ENCODE measurements around the gene KRT3. TPM values are rescaled to one million over a fixed set of nuclear protein-coding genes. Genes with fewer than 3 reads are reported as not detected.

KRT3 gene
- total RNA-seq, 1 donor from 2014 or later, result not detected

DNA sequence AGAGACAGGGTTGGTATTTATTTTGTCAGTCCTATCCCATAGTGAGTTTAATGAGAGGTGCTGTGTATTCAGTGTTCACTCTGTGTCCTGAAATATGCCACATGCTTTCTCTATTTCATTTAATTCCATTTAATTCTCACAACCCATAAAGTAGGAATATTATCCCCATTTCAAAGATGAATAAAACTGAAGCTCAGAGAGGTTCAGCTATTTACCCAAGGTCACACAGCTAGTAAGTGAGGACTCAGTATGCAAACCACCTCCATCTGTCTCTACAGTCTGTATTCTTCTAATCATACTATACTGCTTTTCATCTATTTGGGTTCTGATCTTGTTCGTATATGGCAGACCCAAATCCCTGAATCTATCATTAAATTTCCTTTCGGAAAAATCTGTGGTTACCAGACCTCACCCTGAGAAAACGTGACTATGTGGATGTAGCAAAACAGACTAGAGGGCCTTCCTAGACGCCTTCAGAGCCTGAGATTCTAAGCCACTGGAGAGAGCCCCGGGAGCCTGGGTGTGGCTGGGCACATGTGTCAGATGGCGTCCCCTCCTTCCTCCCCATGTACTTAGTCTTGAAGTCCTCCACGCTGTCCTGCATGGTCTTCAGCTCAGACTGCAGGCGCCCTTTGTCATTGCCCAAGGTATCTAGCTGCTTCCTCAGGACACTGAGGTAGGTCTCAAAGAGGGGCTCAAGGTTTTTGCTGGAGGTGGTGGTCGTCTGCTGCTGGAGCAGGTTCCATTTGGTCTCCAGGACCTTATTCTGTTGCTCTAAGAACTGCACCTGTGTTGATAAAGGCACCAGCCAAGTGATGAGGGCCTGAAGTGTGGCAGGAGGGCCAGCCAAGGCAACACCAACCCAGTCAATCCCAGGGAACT, 15.5 kb upstream of the KRT3 start:
- DNase-seq (ENCODE audit: low read depth, low spot score), result no peak
- Mint-ChIP-seq H3K27ac (ENCODE audit: unreplicated experiment) (no peak overlapping the region), H3K36me3 (ENCODE audit: low read depth) (no peaks in the 10 kb centered on the region), H3K9me3 (no peaks in the 10 kb centered on the region), H3K4me3 (no peak overlapping the region), H3K4me1 (no peaks in the 10 kb centered on the region), H3K27me3 (ENCODE audit: low read depth) (peaks cover 13% of the 10 kb centered on the region)
- no peak for TF ChIP-seq CTCF (conservative IDR thresholded peaks at IDR 0.05)

GRCh38 chr12:52810554-52810953, 14.6 kb upstream of the KRT3 start:
- Mint-ChIP-seq H3K4me3 (no peak overlapping the region), H3K4me1 (no peaks in the 10 kb centered on the region), H3K27me3 (ENCODE audit: low read depth) (peaks cover 13% of the 10 kb centered on the region), H3K27ac (ENCODE audit: unreplicated experiment) (no peak overlapping the region), H3K36me3 (ENCODE audit: low read depth) (no peaks in the 10 kb centered on the region), H3K9me3 (no peaks in the 10 kb centered on the region)
- TF ChIP-seq CTCF (conservative IDR thresholded peaks at IDR 0.05), result no peak
- no peak for DNase-seq (ENCODE audit: low read depth, low spot score)

DNA sequence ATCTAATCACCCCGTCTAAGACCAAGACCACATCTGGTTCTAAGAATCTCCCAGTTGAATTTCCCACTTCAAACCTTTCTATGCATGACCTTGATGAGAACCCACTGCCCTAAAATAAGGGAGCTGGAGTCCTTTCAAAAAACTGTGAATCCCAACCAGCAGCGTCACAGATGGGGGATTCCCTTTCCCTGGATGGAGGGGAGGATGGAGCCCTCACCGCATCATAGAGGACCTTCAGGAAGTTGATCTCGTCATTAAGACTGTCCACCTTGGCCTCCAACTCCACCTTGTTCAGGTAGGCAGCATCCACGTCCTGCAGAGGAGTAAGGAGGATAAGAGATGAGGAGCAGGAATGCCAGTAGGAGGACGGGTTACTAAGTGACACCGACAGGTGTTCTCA, 13.2 kb upstream of the KRT3 start:
- no peak for TF ChIP-seq CTCF (conservative IDR thresholded peaks at IDR 0.05)
- no peak for DNase-seq (ENCODE audit: low read depth, low spot score)
- Mint-ChIP-seq H3K27ac (ENCODE audit: unreplicated experiment) (no peak overlapping the region), H3K9me3 (no peaks in the 10 kb centered on the region), H3K4me3 (no peak overlapping the region), H3K4me1 (no peaks in the 10 kb centered on the region), H3K36me3 (ENCODE audit: low read depth) (no peaks in the 10 kb centered on the region), H3K27me3 (ENCODE audit: low read depth) (peaks cover 13% of the 10 kb centered on the region)

DNA sequence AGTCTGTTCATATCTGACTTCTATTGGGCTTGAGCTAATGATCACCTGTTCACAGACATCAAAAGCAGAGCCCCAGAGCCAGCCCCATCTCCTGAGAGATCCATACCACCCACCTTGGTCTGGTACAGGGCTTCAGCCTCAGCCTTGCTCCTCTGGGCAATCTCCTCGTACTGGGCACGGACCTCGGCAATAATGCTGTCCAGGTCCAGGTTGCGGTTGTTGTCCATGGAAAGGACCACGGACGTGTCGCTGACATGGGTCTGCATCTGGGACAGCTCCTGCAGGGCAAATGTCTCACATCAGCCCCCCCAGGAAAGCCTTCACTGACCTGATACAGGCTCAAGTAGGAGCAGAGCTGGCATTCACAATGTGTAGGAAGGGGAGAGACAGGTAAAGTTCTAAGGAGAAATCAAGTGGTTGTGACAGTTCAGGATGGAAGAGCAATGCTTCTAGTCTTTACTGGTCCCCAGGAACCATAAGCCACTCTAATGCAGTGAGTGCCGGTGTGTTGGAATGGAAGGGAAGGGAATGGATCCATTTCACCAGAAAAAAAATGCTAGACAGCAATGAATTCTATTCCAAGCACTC, 12.8 kb upstream of the KRT3 start:
- no peak for DNase-seq (ENCODE audit: low read depth, low spot score)
- Mint-ChIP-seq H3K4me3 (no peak overlapping the region), H3K36me3 (ENCODE audit: low read depth) (no peaks in the 10 kb centered on the region), H3K4me1 (no peaks in the 10 kb centered on the region), H3K27me3 (ENCODE audit: low read depth) (peaks cover 16% of the 10 kb centered on the region), H3K9me3 (no peaks in the 10 kb centered on the region), H3K27ac (ENCODE audit: unreplicated experiment) (no peak overlapping the region)
- no peak for TF ChIP-seq CTCF (conservative IDR thresholded peaks at IDR 0.05)

DNA sequence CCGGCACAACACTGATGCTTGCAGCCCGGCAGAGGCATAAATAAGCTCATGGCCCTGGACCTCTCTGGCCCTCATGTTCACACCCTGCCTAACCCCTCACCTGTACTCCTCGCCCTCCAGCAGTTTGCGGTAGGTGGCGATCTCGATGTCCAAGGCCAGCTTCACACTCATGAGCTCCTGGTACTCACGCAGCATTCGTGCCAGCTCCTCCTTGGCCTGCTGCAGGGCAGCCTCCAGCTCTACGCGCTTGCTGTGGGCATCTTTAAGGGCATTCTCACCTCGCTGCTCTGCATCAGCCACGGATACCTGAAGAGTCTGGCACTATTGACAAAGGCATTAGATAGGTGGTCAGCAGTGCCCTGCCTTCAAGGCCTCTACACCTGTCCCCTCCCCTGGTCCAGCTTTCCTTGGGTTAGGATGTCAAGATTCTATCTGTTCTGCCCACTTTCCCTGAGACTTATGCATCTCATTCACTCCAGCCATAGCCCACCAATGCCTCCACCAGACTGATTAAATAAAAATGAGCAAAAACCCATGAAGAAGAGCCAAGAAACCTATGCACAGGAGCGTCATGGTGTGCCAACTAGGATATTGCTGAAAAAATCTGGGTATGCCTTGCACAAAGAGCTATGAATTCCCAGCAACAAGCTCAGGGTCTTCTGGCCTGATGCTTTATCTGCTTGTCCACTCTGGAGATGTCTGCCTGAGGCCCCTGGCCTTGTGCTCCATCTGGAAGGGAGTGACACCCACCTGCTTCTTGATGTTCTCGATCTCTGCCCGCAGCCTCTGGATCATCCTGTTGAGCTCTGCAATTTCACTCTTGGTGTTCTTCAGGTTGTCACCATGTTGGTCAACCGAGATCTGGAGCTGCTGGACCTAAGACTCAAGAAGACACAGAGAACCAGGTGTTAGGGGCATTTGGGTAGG, 11.9 kb upstream of the KRT3 start:
- no peak for DNase-seq (ENCODE audit: low read depth, low spot score)
- H3K4me1 Mint-ChIP-seq, result no peaks in the 10 kb centered on the region
- H3K27me3 Mint-ChIP-seq (ENCODE audit: low read depth), result peaks cover 16% of the 10 kb centered on the region
- no peaks in the 10 kb centered on the region for H3K36me3 Mint-ChIP-seq (ENCODE audit: low read depth)
- no peak overlapping the region for H3K4me3 Mint-ChIP-seq
- H3K27ac Mint-ChIP-seq (ENCODE audit: unreplicated experiment), result no peak overlapping the region
- H3K9me3 Mint-ChIP-seq, result no peaks in the 10 kb centered on the region
- TF ChIP-seq CTCF (conservative IDR thresholded peaks at IDR 0.05), result no peak

All from neural crest cell (in vitro differentiated cells).